EL (cell line): ENCODE results near the gene NFIA.

Source experiments
- DNase-seq: peaks from one replicate; pipeline ENCODE4 v3.0.0-alpha.2; 2016

NFIA gene

DNA sequence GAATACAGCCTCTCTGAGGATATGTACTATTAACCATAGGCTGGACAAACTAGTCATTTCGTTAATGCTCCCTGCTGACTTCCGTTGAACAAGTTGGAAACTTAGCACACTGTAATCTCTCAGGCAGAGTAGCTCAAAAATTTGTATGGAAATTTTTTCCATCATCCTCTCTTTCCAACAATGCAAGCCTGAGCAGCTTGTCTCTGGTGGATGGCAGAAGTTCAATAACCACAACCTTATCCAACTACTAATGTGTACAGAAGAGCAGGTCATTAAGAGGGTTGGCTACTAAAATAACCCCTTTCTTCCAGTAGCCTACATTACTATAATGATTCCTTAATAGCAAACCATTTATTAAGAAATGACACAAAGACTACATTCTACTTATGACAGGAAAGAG, 262.3 kb downstream of the NFIA start:
- no peak for DNase-seq

DNA sequence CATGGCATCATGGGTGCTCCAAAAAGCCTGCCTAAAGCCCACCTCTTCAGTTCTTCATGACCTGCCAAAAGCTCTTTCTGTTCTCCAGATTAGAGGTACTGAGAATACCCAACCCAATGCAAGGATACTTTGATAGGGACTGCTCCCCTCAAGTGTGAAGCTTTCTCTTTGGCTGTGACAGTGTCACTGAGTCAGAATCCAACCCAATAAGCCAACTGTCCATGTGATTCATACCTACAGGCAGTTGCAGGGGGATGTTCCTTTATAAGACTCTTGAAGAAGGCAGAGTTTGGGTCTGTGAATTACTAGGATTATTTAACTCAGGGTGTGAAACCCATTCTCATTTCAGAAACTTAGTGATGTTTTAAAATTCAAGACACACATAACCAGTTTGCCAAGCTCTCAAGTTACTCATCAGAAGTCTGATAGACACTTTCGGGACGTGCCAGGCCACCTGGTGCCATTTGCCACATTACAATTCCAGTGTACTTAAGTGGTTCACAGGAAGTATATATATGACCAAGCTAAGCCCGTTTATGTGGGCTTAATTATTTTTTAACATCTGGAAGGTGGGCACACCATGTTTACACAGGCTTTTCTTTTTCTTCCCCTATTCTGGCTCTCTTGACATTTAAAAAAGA, 265.8 kb downstream of the NFIA start:
- no peak for DNase-seq

DNA sequence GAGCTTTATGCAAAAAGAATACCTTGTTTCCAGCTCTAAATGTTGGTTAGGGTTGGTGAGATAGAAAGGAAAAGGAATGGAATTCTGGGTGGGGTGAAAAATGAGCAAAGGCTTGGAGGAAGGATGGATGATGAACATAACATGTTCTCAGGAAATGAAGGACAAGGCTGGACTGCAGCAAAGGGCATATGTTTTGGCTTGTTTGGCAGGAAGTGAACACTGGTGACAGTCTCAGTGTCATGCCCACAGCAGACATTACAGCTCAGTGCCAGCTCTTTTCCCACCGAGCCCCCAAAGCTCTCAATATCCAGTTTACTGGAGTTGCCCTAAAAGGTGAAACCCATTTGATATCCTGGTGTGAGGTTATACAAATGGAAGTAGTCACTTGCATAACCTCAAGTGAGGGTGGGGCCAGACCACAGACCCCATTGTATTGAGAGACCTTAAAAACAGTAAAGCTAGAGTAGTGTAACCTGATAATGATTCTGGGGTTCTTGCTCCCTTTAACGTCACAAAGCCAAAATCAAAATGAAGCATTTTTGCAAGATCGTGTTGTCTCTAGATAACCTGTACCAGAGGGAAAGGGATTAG, 270.6 kb downstream of the NFIA start:
- DNase-seq, result no peak

DNA sequence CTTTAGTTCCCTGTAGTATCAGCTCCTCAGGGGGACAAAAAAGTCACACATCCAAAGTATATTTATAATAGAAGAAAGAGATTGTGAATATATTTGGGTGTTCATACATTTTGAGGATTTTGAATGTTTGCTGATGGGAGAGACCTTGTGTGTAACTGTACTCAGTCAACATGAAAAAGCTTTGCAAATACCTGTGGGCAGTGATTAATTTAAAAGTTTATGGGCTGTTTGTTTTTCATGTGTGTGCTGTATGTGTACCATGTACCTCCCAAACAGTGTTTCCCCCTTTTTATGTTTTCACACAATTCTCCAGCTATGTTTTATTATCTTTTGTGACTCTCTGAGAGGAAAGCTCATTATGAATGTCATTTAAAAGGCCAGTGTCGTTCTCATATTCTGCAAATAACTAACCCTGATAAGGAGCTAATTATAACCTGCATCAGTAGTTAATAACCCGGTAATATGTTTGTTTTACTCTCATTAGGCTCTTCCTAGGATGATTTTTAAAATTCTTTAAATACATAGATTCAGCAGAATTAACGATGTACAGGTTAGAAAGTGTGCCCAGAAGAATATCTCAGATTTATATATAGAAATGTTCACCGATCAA, 271.5 kb downstream of the NFIA start:
- DNase-seq, result no peak

DNA sequence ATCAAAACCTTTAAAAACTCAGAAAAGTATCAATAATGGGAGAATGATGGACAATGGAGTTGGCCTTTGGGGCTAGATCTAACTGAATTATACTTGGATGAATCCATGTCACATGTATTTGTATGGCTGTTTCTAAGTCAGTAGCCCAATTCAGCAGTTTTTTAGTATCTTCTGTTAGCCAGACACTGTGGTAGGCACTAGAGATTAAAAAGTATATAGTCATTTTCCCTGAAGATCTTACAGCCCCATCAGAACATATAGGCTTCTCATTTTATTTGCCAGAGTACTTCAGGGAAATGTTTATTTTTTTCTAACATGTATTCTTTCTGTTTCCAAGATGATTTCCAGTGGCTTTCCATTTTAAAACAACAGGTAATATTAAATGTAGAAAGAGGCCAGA, 273.7 kb downstream of the NFIA start:
- no peak for DNase-seq

DNA sequence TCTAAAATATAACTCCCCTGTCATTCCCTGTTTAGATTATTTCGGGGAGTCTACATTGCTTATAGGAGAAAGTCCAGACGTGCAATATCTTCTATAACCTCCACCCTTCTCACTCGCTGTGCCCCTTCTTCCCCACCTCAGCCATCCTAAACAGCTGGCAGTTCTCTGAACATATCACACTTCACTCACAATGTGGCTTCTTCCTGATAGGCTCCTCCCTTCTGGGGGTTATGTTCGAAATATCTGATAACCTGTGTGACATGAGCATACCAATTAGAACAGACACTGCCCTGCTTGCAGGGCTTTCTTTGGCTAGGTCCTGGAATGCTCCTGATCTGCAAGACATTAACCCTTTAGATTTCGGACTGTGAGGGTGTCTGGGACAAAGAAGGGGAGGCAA, 274.6 kb downstream of the NFIA start:
- no peak for DNase-seq

DNA sequence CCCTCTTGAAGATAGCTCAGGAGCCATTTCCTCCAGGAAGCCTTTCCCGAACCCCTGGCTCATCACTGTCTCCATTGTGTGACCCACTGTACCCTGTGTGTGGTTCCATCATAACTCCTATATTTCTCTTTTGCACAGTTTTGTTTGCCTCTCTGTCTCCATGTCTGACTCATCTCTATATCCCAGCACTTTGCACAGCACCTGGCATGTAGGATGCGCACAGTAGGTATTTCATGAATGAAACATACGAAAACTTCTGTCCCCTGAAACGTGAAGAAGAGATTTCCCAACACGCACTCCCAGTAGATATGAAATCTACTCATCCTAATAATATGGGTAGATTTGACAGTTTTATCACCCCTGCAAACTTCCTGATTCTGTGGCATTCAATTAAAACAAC, 275.2 kb downstream of the NFIA start:
- DNase-seq, result no peak

DNA sequence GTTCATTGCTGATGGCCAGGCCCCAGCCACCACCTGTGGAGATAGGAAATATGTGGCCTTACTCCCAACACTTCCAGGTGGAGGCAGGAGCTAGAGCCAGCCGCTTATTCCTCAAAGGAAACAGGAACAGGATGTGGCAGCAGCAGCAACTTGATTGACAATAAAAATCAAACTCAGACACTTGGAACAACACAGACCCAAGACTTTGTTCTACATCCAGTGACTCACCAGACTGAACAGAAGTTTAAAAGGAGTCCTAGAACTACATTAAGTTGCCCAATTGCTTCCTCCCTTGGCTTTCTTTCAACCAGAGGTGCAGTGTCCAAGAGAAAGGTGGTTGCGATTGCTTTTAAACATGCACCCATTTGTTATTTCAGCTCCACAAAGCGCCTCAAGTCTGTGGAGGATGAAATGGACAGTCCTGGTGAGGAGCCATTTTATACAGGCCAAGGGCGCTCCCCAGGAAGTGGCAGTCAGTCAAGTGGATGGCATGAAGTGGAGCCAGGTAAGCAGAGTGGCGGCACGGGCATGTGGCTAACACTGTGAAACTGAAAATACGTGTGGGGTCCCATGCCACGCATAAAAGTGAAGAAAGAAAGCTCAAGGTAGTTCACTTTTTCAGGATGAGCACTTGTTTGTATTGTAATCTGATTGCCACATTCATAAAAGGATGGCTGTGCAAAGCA, 276.6 kb downstream of the NFIA start:
- no peak for DNase-seq

DNA sequence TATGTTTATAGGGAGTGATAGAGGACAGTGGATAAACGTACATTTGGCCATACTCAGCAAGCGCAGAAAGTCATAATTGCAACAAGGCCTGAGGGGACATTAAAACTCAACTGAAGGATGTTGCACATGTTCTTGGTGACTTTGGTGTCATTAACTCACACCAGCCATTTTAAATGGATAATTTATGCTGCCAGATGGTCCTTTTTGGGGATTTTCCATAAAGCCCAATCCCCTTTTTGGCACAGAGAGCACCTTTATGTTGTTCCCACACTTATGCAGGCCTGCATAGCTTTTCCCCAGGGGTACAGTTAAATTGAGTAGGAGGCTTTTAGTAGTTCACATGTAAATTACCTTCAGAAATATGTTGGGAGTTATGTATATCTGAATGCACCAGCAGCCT, 279.6 kb downstream of the NFIA start:
- DNase-seq, result no peak

DNA sequence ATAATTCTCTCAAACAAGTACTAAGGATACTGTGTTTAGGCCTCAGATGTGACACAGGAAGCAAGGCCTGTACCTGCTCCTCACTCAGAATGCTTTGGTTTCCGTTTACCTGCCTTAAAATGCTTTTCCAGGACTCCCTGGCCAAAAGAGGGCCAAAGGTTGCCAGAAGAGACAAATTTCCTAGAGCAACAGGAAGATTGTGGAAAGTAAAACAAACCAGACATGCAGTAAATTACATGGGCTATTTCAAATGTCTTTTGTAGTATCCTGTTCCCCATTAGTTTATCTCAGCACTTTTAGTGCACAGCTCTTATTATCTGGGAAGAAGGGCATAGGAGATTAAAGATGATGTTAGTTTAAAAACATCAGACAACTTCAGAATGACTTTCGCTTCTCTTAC, 280.0 kb downstream of the NFIA start:
- no peak for DNase-seq

DNA sequence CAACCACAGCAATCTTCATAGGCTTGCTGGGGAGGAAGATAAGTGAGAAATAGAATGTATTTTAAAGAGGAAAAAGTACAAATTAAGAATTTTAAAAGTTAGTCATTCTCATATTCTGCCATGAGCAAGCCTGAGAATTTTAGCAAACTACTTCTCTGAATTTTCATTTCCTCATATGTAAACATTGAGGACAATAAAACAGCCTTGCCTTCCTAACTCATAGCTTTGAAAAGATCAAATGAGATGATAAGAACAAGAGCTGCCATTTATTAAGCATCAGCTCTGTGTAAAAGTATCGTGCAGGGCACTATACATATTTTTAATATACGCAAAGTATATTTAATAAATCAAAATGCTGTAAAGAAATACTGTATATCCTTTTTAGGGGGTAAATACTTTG, 286.0 kb downstream of the NFIA start:
- no peak for DNase-seq

DNA sequence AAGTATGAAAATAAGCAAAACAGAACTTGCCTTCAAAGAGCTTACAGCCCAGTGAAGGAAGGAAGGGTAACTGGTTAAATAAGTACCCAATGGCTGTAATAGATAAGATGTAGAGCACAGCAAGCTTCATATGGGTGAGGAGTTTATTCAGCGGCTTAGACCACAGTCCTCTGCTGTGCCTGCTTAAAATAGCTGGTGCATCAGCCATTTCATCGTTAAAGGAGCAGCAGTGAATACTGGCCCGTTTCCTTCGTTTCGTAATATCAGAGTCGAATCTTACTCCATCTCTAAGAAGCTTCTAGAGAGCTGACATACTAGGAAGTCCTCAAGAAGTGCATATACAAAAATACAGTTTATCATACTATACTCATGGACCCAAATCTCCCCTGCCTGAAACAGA, 286.5 kb downstream of the NFIA start:
- no peak for DNase-seq

DNA sequence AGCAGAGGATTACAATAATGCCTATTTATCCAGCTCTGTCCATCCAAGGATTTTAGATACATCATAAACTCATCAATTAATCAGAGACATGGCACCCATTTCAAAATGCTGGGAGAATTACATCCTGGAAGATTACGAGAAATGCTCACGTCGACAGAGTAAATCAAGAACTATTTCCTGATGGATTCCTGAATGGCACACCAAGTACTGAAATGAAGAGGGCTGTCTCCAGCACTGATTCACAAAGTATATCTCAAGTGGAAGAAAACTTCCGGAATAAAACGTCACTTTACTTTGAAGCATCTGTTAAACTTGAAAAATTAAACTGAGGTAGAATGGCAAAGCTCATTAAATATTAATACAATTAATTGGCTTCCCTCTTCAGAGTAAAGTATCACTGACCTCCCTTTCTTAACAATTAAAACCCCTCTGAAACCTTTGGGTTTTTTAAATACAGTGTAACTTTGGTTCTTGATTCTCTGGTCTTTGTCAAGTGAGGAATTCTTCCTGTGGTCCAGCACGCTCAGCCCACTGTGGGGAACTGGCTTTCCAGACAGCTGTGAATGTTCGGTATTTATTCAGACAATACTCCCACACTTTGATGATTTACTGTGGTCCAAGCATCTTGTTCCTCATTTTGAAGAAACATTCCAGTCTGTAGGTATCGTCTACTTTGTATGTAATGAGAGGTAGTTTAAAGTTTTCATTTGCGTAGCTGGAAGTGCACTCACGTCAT, 288.0 kb downstream of the NFIA start:
- DNase-seq, result no peak

DNA sequence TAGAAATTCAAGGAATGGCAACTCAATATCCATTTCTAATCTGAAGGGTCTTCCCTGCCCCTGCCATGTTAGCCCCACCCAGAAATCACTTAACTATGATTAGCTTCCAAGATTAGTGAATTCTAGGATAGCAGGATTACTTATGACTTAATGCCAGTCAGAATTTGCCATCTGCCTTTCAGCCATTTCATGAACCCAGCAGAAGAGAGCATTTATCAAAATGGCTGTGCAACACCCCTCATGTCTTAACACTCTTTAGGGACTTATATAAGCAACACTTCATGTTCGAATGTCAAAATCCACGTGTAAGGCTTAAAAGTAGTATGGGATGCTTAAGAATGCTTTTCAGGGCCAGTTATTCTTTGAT, 288.5 kb downstream of the NFIA start:
- DNase-seq, result no peak

DNA sequence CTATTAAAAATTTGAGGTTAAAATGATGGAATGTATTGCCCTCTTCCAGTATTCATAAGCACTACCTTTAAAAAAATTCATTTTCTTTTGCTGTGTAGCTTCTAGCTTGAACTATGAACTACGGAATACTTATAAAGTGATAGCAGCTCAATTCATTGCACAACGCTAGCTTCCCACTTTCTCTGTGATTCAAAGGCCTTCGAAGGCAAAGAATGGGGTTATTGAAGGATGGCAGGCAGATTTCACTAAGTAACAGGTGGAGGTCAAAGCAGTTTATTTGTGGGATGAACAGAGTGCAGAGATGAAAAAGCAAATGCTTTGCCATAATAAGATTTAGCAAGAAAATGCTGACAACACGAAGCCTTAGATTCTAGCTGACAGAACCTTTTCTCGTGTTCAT, 290.6 kb downstream of the NFIA start:
- DNase-seq, result no peak

DNA sequence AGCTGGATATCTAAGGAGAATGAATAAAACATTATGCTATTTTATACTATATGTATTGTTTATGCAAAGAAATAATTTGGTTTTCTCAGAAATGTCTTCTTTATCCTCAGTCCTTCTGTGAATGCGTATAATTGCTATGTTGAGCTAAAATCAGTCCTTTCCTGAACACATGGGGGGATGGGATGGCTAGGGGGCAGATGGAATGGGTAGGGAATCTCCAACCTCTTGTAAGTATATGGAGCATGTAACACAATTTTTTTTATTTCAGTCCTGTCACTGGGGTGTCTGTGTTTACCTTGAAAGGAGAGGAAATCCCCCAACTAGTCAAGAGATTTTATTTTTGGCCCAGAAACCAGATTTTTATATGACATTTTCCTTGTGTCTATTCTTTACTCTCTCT, 291.8 kb downstream of the NFIA start:
- DNase-seq, result no peak

DNA sequence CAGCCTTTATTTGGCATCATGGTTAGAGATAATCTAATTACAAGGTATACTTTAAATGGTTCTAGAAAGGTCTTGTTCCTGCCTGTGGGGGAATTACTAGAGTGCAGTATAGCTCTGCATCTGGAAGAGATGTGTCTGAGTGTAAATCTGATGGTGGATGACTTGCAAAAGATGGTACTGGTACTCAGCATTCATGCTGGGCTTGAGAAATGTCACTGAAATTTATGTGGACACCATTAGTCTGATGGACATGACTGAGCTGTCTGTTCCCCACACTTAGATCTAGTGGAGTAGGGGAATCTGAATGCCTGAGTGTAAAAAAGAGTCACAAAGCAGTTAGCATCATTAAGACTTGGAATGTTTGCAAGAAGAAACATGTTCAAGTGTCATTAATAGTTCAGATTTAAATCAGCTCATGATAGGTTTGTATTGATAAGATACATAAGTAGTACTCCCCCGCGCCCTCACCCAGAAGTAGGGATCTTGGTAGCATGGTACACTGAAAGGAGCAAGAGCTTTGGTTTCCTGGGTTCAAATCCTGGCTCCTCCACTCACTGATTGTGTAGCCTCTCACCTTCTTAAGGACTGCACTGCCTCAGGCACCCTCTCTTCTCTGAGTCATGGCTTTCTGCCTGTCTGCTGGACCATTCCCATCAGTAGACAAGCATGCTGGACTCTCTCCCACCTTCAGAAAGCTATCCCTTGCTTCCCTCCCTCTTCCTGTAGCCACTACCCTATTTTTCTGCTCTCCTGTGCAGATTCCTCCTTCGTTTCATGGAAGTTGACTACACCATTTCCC, 292.9 kb downstream of the NFIA start:
- DNase-seq, result peak; percentile 4

DNA sequence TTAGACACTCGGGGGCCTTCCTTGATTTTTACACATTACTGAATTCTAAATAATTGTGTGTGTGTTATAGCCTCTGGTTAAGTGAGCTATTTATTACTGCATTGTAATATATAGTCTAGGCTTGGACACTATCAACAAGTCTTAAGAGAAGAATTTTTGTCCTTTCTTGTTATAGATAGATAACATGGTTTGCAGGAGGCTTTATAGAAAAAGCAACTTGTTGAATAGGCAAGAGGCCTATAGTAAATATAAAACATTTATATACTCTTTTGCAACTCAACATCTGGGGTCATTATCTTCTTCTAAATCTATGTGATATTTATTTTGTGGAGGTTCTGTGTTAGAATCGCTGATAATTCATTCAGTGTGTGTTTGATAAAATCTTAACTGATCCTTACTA, 293.8 kb downstream of the NFIA start:
- no peak for DNase-seq

DNA sequence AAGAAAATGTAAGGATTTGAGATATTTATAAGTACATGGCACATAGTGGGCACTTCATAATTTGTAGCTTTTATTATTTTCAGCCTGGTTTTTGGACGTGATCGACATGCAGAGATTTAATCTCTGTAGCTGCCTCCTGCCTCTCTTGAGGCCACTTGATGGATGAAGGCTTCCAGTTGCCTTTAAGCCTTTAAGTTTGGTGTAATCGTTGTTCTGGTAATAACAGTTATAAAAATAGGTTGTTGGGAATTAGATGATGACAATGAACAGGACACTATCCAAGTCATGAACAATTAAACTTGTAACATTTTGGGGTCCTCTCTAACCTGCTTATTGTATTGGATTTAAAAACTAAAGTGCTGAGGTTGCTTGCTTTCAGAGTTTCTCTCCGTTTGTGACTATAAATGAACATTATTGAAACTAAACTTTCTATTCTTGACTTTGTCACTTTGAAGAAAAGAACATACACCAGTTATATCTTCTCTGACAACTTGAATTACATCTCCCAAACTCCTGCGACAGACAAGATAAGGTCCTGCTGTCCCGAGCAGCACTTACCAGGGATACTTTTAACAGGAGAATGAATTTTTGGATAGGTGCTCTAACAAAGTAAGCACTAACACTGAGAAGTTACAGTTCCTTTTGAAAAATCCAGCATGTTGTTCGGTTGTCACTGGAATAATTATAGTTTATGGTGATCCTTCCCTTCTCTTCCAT, 295.0 kb downstream of the NFIA start:
- no peak for DNase-seq

DNA sequence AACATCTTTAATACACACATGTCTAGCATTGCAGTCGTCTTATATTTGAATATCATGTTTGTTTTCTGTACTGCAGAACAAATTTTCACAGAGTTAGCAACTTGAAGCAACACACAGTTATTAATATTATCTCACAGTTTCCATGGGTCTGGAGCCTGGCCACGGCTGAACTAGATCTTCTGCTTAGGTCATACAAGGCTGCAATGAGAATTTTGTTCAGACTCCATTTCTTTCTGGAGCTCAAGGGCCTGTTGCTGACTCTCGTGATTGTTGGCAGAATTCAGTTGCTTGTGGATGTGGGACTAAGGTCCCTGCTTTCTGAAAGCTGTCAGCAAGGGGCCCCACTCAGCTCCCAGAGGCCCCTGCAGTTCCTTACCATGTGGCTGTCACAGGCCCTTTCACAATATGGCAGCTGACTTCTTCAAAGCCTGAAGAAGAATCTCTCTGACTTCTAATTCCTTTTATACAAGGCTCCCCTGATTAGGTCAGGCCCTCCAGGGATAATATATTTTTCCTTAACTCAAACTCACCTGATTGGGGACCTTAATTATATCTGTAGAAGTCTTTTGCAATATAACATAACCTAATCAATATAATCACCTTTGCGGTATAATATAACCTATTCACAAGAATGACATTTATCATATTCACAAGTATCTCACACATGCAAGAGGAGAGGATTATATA, 296.3 kb downstream of the NFIA start:
- DNase-seq, result no peak

DNA sequence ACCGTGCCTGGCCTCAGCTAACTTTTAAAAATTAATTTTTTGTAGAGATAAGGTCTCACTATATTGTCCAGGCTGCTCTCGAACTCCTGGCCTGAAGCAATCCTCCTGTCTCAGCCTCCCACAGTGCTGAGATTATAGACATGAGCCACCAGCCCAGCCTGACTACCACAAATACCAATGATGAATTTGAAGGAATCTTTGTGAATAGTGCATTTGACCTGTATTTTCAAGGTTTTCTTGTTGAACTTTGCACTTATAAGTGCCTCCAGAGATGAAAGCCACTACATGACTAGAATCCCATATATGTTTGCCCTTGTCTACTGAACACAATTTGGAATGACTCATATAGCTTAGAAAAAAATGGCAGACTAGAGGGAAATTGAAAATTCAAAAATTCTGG, 297.3 kb downstream of the NFIA start:
- DNase-seq, result no peak

DNA sequence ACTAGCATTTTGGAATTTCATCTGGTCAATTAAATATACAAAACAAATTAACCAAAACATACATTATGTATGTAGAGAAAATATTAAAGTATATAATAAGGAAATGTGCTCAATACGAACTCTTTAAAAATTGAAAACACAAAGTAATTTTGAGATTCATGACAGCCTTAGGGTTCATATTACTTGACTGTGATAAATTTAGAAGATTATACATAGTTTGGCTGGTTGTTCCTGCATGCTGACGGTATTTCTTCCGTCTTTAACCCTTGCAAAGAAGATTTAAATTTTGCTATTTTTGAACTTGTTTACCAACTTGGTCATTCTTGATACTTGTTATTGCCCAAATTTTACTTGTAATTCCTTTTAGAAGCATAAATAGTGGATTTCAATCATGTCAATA, 298.2 kb downstream of the NFIA start:
- DNase-seq, result no peak
